Adipocyte (in vitro differentiated cells): ENCODE data around the gene PMEL.
"Not testable (repeated sequence)": the region's sequence is repeated elsewhere in the genome, so short reads cannot be mapped to it uniquely, and the experiment has no call there.

Experiments used
- DNase-seq: peaks from one replicate; pipeline ENCODE4 v3.0.0-alpha.2; 2015; ENCODE audit warnings: low read depth
- H3K27me3 ChIP-seq: replicated peaks from 2 replicates; pipeline ENCODE4 v1.7.0; 2013; ENCODE audit warnings: mild to moderate bottlenecking, low read length, moderate library complexity; ENCODE audit not compliant: control insufficient read depth, insufficient read depth
- H3K36me3 ChIP-seq: 2 replicates; pipeline ENCODE4 v1.7.0; 2013; ENCODE audit warnings: low read length, mild to moderate bottlenecking, moderate library complexity; ENCODE audit not compliant: control insufficient read depth, insufficient read depth, severe bottlenecking
- H3K4me1 ChIP-seq: 2 replicates; pipeline ENCODE4 v1.7.0; 2013; ENCODE audit warnings: mild to moderate bottlenecking, low read length, moderate library complexity; ENCODE audit not compliant: control insufficient read depth, insufficient read depth
- H3K4me3 ChIP-seq: 2 replicates; pipeline ENCODE4 v1.7.0; 2013; ENCODE audit warnings: mild to moderate bottlenecking, low read length, moderate library complexity
- H3K9ac ChIP-seq: 2 replicates; pipeline ENCODE4 v1.7.0; 2013; ENCODE audit warnings: mild to moderate bottlenecking, low read length, moderate library complexity
- H3K9me3 ChIP-seq: 2 replicates; pipeline ENCODE4 v1.7.0; 2013; ENCODE audit warnings: mild to moderate bottlenecking, low read length, moderate library complexity; ENCODE audit not compliant: control insufficient read depth

Gene PMEL

DNA sequence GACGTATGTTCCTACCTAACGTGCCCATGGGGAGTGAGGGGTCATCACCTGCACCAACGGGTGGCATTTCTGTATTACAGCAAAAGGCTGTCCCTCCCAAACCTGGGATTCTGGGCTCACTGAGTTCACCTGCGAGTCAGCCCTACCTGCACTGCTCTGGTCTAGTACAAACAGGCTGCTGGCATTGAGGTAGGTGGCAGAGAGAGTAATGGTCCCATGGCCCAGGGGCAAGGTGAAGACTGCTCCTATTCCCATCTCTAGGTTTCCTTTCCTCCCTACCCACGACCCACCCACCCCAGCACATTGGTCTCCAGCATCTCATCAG, 31.7 kb upstream of the PMEL start:
- DNase-seq, result no peak

DNA sequence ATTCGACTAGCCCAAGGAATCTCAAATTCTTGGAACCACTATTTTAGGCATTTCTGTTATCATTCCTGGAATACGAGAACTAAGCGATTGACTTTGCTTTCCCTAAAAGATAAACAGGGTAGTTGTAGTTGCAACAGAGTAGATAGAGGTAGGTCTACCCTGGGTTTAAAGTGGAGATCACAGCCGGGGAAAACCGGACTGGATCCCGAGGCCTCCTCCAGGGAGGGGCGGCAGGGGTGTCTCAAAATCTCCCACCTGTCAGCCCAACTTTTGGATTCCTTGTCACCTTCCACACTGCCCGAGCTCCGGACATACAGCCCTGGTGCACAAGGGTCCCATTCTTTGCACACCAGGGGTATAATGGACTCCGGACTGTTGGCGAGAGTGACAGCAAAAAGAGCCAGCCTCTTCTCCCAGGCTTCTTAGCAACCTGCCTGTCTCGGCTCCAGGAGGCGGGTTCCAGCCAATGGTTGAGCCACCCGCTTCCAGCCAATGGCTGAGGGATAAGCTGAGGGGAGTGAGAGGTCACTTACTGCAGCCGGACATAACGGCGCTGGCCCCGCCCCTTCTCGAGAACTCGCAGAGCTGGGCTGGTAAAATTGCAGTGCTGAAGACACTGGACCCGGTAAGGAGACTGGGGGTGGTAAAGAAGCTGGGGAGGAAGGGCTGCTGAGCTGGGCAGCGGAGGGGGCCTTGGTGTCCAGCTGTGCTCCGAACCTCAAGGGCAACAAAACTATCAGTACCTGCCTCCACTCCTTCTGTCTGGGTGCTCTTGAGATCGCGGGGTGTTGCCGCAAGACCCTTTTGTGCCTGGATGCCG, 31.1 kb upstream of the PMEL start, which contains the start of gene SUOX:
Gene SUOX, plus strand, starts transcription at position 562 of the 820 bp plus-strand sequence. CDS start 4,946 bp downstream, outside the sequence.
- peak; percentile 98 for DNase-seq
- H3K27me3 ChIP-seq, result no peaks in the 10 kb centered on the region
- peak within 1 kb of the TSS; percentile 99 for H3K9ac ChIP-seq
- H3K4me1 ChIP-seq, result peaks cover 16% of the 10 kb centered on the region
- H3K36me3 ChIP-seq, result peaks cover 38% of the 10 kb centered on the region
- H3K9me3 ChIP-seq, result no peaks in the 10 kb centered on the region
- peak within 1 kb of the TSS; percentile 98 for H3K4me3 ChIP-seq

More for the DNA sequence above, 31.7 kb upstream of the PMEL start:
- Histone ChIP-seq H3K27me3 (no peaks in the 10 kb centered on the region), H3K4me3 (peak overlapping the region; percentile 98), H3K36me3 (peaks cover 38% of the 10 kb centered on the region), H3K9me3 (no peaks in the 10 kb centered on the region), H3K9ac (peak overlapping the region; percentile 99), H3K4me1 (peaks cover 16% of the 10 kb centered on the region)

DNA sequence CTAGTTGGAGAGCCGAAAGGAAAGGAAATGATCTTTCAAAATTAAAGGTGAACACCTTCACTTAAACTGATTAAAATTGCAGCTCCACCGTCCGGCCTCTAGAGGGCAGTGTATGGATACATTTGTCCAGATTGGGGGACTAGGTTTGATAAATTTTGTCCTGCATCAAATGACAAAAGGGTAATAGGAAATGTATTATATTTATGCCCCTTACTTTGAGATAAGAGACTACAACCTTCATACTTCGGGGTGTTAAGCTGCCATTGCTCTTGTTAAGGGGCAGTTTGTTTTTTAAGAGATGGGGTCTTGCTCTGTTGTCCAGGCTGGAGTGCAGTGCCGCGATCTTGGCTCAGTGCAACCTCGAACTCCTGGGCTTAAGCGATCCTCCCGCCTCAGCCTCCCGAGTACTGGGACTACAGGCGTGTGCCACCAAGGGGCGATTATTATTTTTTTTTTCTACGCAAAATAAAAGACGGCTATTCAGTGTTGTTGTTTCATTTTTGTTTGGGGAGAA, 30.4 kb upstream of the PMEL start:
- peak; percentile 90 for DNase-seq
- Histone ChIP-seq H3K4me3 (peak overlapping the region; percentile 98), H3K9ac (peak overlapping the region; percentile 99), H3K4me1 (peaks cover 16% of the 10 kb centered on the region), H3K36me3 (peaks cover 43% of the 10 kb centered on the region), H3K27me3 (no peaks in the 10 kb centered on the region), H3K9me3 (no peaks in the 10 kb centered on the region)

DNA sequence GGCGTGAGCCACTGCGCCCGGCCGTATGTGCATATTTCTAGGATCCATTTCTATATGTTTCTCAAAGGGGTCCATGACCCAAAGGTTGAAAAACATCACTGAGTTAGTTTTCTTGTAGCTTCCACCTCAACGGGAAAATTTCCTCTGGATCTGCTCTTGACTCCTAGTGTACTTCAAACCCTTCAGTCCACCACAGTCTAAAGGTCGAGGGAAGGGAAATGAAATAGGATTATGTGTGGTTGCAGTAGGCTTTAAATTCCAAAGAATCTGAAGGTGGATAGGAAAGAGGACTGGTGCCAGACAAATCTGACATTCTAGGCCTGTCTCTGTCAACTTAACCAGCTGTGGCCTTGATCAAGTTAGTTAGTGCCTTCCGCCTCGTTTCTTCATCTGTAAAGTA, 29.5 kb upstream of the PMEL start:
- H3K4me1 ChIP-seq, result peaks cover 16% of the 10 kb centered on the region

DNA sequence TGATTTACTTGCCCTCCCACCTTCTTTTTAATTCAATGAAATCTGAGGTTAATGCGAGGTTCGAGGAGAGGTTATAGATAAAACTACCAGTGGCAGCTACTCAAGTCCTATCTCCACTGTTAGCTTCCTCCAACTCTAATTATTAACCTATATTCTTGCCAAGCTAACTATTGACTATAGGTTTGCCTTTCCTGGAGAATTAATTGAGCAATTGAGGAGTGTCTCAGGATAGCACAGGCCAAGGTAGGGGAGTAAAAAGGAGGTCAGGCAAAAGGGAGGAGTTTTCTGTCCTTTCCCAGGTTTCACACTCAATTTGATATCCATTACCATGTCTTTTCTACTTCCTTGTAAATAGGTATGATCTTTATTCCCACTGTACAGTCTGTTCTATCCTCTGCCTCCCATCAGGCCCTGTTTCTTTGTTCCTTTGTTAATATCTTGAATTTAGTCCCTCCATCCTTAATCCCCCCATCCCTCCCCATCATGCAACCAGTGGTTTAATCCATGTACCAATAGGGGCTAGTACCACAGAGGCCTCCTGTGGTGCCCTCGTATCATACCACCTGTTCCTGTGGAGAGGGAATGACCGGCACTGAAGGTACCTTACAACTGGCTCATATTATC, 27.5 kb upstream of the PMEL start:
- no peak for DNase-seq
- Histone ChIP-seq H3K9ac (peak overlapping the region; percentile 42), H3K36me3 (peaks cover 61% of the 10 kb centered on the region), H3K4me3 (no peak overlapping the region), H3K27me3 (no peaks in the 10 kb centered on the region), H3K4me1 (peaks cover 15% of the 10 kb centered on the region), H3K9me3 (no peaks in the 10 kb centered on the region)

More for the DNA sequence above, 29.5 kb upstream of the PMEL start:
- Histone ChIP-seq H3K9me3 (no peaks in the 10 kb centered on the region), H3K36me3 (peaks cover 52% of the 10 kb centered on the region), H3K9ac (no peak overlapping the region), H3K4me3 (no peak overlapping the region), H3K27me3 (no peaks in the 10 kb centered on the region)
- DNase-seq, result no peak

DNA sequence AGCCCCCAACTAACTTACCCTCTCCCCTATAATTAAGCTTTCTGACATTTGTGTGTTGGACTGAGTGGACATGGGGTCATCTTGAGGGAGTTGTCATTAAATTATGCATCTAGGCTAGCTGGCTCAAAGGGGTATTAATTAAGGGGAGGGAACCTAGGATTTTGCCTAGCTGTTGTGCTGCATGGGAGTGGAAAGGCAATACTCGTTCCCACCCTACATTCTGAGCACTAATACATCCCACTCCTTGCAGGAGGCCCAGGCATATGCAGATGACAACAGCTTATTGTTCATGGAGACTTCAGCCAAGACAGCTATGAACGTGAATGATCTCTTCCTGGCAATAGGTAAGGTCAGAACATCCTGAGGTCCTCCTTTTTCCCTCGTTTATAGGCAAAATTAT, 25.3 kb upstream of the PMEL start:
- Histone ChIP-seq H3K9ac (no peak overlapping the region), H3K36me3 (peaks cover 77% of the 10 kb centered on the region), H3K4me1 (no peaks in the 10 kb centered on the region), H3K4me3 (no peak overlapping the region), H3K9me3 (no peaks in the 10 kb centered on the region), H3K27me3 (no peaks in the 10 kb centered on the region)
- DNase-seq, result no peak

DNA sequence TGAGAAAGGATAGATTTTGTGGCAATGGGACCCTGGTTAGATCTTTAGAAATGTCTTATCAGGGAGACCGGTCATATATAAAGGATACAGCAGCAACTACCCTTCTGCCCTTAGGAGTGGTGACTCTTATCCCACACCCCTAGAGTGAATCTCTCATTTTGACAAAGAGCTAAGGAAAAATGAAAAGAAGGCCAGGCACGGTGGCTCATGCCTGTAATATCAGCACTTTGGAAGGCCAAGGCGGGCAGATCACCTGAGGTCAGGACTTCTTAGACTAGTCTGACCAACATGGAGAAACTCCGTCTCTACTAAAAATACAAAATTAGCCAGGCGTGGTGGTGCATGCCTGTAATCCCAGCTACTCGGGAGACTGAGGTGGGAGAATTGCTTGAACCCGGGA, 20.1 kb upstream of the PMEL start:
- DNase-seq, H3K4me3 ChIP-seq, H3K9me3 ChIP-seq, H3K27me3 ChIP-seq, H3K4me1 ChIP-seq, H3K9ac ChIP-seq: not testable (repeated sequence)
- peaks cover 69% of the 10 kb centered on the region for H3K36me3 ChIP-seq

DNA sequence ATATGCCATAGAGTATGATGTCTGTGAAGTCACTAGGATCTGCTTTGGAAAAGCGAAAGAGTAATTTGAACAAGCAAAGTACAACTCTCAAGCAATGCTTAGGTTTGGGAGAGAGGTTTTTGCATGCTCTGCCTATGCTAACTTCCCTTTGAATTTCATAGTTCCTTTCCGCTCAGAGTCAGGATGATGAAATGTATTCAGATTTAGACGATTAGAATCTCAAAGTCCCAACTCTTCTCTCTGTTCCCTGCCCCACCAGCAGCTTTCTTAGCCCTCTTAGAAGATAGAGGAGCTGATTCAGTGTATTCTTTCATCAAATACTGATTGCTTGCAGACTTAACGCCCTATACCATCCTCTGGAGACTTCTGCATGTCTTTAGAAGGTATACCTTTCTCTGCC, 19.5 kb upstream of the PMEL start:
- H3K9me3 ChIP-seq, result no peaks in the 10 kb centered on the region

DNA sequence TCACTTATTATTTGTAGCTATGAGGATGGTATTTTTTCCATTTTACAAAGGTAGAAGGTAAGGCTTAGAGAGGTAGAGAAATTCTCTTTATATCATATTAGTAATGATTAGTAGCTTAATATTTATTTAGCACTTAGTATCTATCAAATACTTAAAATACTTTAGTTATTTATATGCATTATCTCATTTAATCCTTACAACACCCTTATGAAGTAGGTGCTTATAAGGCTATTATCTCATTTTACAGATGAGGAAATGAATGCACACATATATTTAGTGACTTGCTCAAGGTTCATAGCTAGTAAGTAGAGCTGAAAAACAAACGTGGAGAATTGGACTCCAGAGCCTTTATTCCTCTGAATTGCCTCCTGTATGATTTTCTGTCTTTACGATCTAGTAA, 19.0 kb upstream of the PMEL start:
- no peaks in the 10 kb centered on the region for H3K4me1 ChIP-seq
- no peaks in the 10 kb centered on the region for H3K9me3 ChIP-seq
- no peaks in the 10 kb centered on the region for H3K27me3 ChIP-seq
- H3K9ac ChIP-seq, result no peak overlapping the region
- H3K36me3 ChIP-seq, result peaks cover 63% of the 10 kb centered on the region
- no peak overlapping the region for H3K4me3 ChIP-seq
- DNase-seq, result no peak

More for the DNA sequence above, 19.5 kb upstream of the PMEL start:
- Histone ChIP-seq H3K36me3 (peaks cover 64% of the 10 kb centered on the region), H3K4me3 (no peak overlapping the region), H3K4me1 (no peaks in the 10 kb centered on the region), H3K27me3 (no peaks in the 10 kb centered on the region), H3K9ac (no peak overlapping the region)
- DNase-seq, result no peak

DNA sequence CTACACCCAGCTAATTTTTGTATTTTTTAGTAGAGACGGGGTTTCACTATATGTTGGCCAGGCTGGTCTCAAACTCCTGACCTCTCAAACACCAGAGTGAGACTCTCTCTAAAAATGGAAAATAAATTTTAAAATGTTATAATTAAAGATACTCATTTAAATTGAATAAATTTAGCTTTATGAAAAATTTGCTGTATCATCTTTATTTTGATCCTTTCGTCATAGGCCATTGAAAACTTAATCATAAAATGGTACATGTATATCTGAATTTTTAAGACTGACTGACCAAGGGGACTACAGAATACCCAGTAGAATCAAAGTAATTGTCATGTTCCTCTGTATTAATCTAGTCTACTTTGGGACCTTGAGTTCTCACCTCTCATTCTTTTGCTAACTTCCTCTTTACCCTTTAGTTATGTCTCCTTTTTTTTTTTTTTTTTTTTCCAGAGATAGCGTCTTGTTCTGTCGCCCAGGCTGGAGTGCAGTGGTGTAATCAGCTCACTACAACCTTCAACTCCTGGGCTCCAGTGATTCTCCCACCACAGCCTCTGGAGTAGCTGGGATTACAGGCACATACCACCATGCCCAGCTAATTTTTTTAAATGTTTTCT, 17.5 kb upstream of the PMEL start:
- Histone ChIP-seq H3K9me3 (no peaks in the 10 kb centered on the region), H3K36me3 (peaks cover 57% of the 10 kb centered on the region), H3K9ac (no peak overlapping the region), H3K4me3 (no peak overlapping the region), H3K4me1 (no peaks in the 10 kb centered on the region), H3K27me3 (no peaks in the 10 kb centered on the region)
- no peak for DNase-seq

DNA sequence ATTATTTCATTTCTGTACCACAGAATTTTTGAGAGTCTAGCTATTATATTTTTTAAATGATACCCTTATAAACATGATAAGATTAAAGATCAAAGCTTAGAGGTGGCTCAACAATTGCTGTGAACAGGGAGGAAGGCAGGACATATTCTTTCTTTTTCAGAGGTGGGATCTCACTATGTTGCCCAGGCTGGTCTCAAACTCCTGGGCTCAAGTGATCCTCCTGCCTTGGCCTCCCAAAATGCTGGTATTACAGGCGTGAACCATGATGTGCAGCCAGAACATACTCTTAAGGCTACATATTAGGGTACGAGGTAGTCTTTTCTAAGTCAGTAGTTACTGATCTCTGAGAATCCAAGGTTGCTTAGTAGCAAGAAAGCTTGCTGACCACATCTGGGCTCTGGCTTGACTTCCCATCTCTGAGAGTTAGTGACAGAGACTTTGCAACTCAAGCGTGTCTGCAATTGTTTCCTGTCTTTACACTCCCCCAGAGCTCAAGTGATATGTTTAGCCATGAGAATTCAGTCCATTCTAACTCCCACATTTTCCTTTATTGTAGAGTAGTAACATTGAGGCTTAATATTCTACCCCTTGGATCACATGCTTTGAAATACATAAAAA, 16.6 kb upstream of the PMEL start:
- H3K27me3 ChIP-seq, result no peaks in the 10 kb centered on the region
- H3K9me3 ChIP-seq, result no peaks in the 10 kb centered on the region
- no peak overlapping the region for H3K9ac ChIP-seq
- DNase-seq, result no peak
- no peak overlapping the region for H3K4me3 ChIP-seq
- H3K4me1 ChIP-seq, result no peaks in the 10 kb centered on the region
- peaks cover 51% of the 10 kb centered on the region for H3K36me3 ChIP-seq
